MCF 10A (cell line): ENCODE measurements around the gene ENTHD1. TPM values are rescaled to one million over a fixed set of nuclear protein-coding genes. Genes with fewer than 3 reads are reported as not detected.

Source experiments
- BruUV-seq: library from RNA; stranded (reverse); fragments of 400-500 nt; replicated peaks from 2 replicates; lab custom pipeline; 2021; lab: Mats Ljungman, UMichigan
- CTCF ChIA-PET: fragments of 300-600 bp; sonication (Branson Sonifier 250); formaldehyde crosslinking; extraction: SDS; loops from one replicate; lab custom pipeline; 2021; ENCODE audit warnings: antibody characterized with exemption, inconsistent platforms; lab: Yijun Ruan, JAX
- POLR2A ChIA-PET: fragments of 300-600, 350-650 bp; sonication (Branson Sonifier 250); formaldehyde crosslinking; extraction: SDS; loops from one replicate; lab custom pipeline; 2020; ENCODE audit warnings: antibody characterized with exemption, inconsistent platforms; lab: Yijun Ruan, JAX
- DNase-seq: peaks from one replicate; pipeline ENCODE4 v3.0.0-alpha.2; 2018; ENCODE audit not compliant: unreplicated experiment
- H3K27ac Mint-ChIP-seq: one replicate; pipeline ENCODE4 v1.8.0; 2022; ENCODE audit warnings: mild to moderate bottlenecking, low read depth, mixed read lengths; ENCODE audit not compliant: unreplicated experiment
- H3K27me3 Mint-ChIP-seq: one replicate; pipeline ENCODE4 v1.8.0; 2022; ENCODE audit warnings: mixed read lengths; ENCODE audit not compliant: insufficient read depth, unreplicated experiment
- H3K36me3 Mint-ChIP-seq: one replicate; pipeline ENCODE4 v1.8.0; 2022; ENCODE audit warnings: mild to moderate bottlenecking, moderate library complexity, mixed read lengths; ENCODE audit not compliant: insufficient read depth, unreplicated experiment
- H3K4me1 Mint-ChIP-seq: one replicate; pipeline ENCODE4 v1.8.0; 2022; ENCODE audit warnings: mixed read lengths; ENCODE audit not compliant: insufficient read depth, unreplicated experiment
- H3K4me3 Mint-ChIP-seq: one replicate; pipeline ENCODE4 v1.8.0; 2022; ENCODE audit warnings: mild to moderate bottlenecking, moderate library complexity, mixed read lengths; ENCODE audit not compliant: unreplicated experiment
- H3K9me3 Mint-ChIP-seq: one replicate; pipeline ENCODE4 v1.8.0; 2022; ENCODE audit warnings: mixed read lengths; ENCODE audit not compliant: unreplicated experiment
- CTCF ChIP-seq: fragments of 200-600 bp; IDR thresholded peaks from one replicate; pipeline ENCODE4 v1.8.0; 2022; ENCODE audit warnings: antibody characterized with exemption, mild to moderate bottlenecking; ENCODE audit not compliant: unreplicated experiment
- intact Hi-C: fragments of 100-400 bp; cut with micrococcal nuclease; formaldehyde crosslinking; loops from 2 replicates; pipeline ENCODE4 v1.14.1; 2022
- total RNA-seq: library from RNA; stranded (reverse); gene quantifications from 2 replicates; pipeline ENCODE4 v1.2.3, GENCODE V29; 2022

The ENTHD1 gene
- total RNA-seq, 1 experiment from 2014 or later = not detected

- Mint-ChIP-seq H3K36me3 (no peaks in the 10 kb centered on the region), H3K9me3 (no peaks in the 10 kb centered on the region), H3K4me3 (no peak overlapping the region), H3K4me1 (no peaks in the 10 kb centered on the region), H3K27ac (no peak overlapping the region), H3K27me3 (no peaks in the 10 kb centered on the region)
- no TSS peak for BruUV-seq
- POLR2A ChIA-PET = no interaction called here
- CTCF ChIA-PET = no interaction called here
- DNase-seq = no peak
- intact Hi-C loops = no loop called here
- no peak for TF ChIP-seq CTCF
Measured at GRCh38 chr22:39785232-39785631, 108.3 kb downstream of the ENTHD1 start.

GRCh38 chr22:39777716-39778454 is 115.7 kb downstream of the ENTHD1 start:
- POLR2A ChIA-PET = no interaction called here
- peaks cover 14% of the 10 kb centered on the region for H3K4me1 Mint-ChIP-seq
- H3K36me3 Mint-ChIP-seq = no peaks in the 10 kb centered on the region
- no peak for TF ChIP-seq CTCF
- H3K27me3 Mint-ChIP-seq = peaks cover 52% of the 10 kb centered on the region
- CTCF ChIA-PET = no interaction called here
- no peak overlapping the region for H3K27ac Mint-ChIP-seq
- intact Hi-C loops = no loop called here
- no peaks in the 10 kb centered on the region for H3K9me3 Mint-ChIP-seq
- no peak overlapping the region for H3K4me3 Mint-ChIP-seq
- no TSS peak for BruUV-seq
- DNase-seq = no peak

GRCh38 chr22:39776295-39777009 is 117.1 kb downstream of the ENTHD1 start:
- no peaks in the 10 kb centered on the region for H3K36me3 Mint-ChIP-seq
- BruUV-seq = no TSS peak
- TF ChIP-seq CTCF = no peak
- H3K27me3 Mint-ChIP-seq = peaks cover 52% of the 10 kb centered on the region
- no peaks in the 10 kb centered on the region for H3K9me3 Mint-ChIP-seq
- ChIA-PET CTCF (interaction anchor here (0.6 to 1.2 kb wide), 3 partner anchors 41 to 755 kb away, joined by 3 to 5 read pairs (median 4); no protein-coding TSS in a partner anchor), POLR2A (interaction anchor here (0.5 to 0.6 kb wide), 2 partner anchors 36 to 101 kb away, joined by 3 to 5 read pairs; no protein-coding TSS in a partner anchor)
- no peak overlapping the region for H3K4me3 Mint-ChIP-seq
- peaks cover 14% of the 10 kb centered on the region for H3K4me1 Mint-ChIP-seq
- intact Hi-C loops = no loop called here
- no peak overlapping the region for H3K27ac Mint-ChIP-seq
- DNase-seq = no peak

GRCh38 chr22:39773976-39774539 is 119.5 kb downstream of the ENTHD1 start:
- no peak for TF ChIP-seq CTCF
- intact Hi-C loops = no loop called here
- BruUV-seq = no TSS peak
- Mint-ChIP-seq H3K4me3 (no peak overlapping the region), H3K36me3 (no peaks in the 10 kb centered on the region), H3K4me1 (peaks cover 14% of the 10 kb centered on the region), H3K27ac (no peak overlapping the region), H3K9me3 (no peaks in the 10 kb centered on the region), H3K27me3 (peaks cover 64% of the 10 kb centered on the region)
- ChIA-PET CTCF (interaction anchor here (1.1 kb wide), 1 partner anchor 250 kb away, joined by 3 read pairs; no protein-coding TSS in a partner anchor), POLR2A (interaction anchor here (1.6 kb wide), 1 partner anchor 48 kb away, joined by 3 read pairs; no protein-coding TSS in a partner anchor)
- no peak for DNase-seq
